Choroid plexus epithelial cell (primary cell): ENCODE results near the gene FAM229B.
"Not testable (repeated sequence)": the region's sequence is repeated elsewhere in the genome, so short reads cannot be mapped to it uniquely, and the experiment has no call there.

ENCODE experiments used
- DNase-seq: peaks from one replicate; pipeline ENCODE4 v3.0.0-alpha.2; 2010; ENCODE audit warnings: low read depth
- H3K4me3 ChIP-seq: 2 replicates; pipeline ENCODE4 v1.5.1; 2011; ENCODE audit warnings: low read depth, mild to moderate bottlenecking, control low read depth, low read length, moderate library complexity
- TF ChIP-seq, protein P1 (sequence below): conservative IDR thresholded peaks from 2 replicates; pipeline ENCODE4 v1.5.1; 2011; ENCODE audit warnings: low read depth, mild to moderate bottlenecking, control low read depth, inconsistent platforms, low read length, moderate library complexity

Gene FAM229B

GRCh38 chr6:112043032-112044007 lies 44.1 kb upstream of the FAM229B start:
- peak; percentile 93 for DNase-seq
- H3K4me3 ChIP-seq: peak overlapping the region; percentile 57
- TF ChIP-seq, protein P1, sequence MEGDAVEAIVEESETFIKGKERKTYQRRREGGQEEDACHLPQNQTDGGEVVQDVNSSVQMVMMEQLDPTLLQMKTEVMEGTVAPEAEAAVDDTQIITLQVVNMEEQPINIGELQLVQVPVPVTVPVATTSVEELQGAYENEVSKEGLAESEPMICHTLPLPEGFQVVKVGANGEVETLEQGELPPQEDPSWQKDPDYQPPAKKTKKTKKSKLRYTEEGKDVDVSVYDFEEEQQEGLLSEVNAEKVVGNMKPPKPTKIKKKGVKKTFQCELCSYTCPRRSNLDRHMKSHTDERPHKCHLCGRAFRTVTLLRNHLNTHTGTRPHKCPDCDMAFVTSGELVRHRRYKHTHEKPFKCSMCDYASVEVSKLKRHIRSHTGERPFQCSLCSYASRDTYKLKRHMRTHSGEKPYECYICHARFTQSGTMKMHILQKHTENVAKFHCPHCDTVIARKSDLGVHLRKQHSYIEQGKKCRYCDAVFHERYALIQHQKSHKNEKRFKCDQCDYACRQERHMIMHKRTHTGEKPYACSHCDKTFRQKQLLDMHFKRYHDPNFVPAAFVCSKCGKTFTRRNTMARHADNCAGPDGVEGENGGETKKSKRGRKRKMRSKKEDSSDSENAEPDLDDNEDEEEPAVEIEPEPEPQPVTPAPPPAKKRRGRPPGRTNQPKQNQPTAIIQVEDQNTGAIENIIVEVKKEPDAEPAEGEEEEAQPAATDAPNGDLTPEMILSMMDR: peak; percentile 98

- TF ChIP-seq, protein P1: no peak
- DNase-seq: no peak
- H3K4me3 ChIP-seq: no peak overlapping the region
Measured at GRCh38 chr6:112044196-112044595, 43.2 kb upstream of the FAM229B start.

DNA sequence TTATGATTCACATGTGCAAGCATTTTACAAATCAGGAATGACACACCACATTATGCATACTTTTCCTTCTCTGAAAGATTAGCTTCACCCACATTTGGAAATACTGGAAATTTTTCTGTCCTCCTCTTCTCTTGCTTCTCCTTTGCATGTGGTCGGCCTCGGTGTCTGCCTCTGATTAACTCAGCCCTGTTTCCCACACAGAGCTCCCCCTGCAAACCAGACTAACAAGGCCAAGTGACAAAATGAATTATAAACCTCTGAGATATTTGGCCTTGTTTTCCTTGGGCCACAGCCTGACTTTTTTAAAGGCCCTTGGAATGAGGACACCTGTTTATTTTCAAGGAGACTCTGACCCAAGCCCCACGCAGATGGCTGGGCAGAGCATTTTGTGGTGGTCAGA lies 42.5 kb upstream of the FAM229B start:
- TF ChIP-seq, protein P1: peak; percentile 4
- DNase-seq: peak; percentile 91
- no peak overlapping the region for H3K4me3 ChIP-seq

DNA sequence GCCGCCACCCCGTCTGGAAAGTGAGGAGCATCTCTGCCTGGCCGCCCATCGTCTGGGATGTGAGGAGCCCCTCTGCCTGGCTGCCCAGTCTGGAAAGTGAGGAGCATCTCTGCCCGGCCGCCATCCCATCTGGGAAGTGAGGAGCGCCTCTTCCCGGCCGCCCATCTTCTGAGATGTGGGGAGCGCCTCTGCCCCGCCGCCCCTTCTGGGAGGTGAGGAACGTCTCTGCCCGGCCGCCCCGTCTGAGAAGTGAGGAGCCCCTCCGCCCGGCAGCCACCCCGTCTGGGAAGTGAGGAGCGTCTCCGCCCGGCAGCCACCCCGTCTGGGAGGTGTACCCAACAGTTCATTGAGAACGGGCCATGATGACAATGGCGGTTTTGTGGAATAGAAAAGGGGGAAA lies 39.9 kb upstream of the FAM229B start:
- not testable (repeated sequence) for H3K4me3 ChIP-seq, DNase-seq

DNA sequence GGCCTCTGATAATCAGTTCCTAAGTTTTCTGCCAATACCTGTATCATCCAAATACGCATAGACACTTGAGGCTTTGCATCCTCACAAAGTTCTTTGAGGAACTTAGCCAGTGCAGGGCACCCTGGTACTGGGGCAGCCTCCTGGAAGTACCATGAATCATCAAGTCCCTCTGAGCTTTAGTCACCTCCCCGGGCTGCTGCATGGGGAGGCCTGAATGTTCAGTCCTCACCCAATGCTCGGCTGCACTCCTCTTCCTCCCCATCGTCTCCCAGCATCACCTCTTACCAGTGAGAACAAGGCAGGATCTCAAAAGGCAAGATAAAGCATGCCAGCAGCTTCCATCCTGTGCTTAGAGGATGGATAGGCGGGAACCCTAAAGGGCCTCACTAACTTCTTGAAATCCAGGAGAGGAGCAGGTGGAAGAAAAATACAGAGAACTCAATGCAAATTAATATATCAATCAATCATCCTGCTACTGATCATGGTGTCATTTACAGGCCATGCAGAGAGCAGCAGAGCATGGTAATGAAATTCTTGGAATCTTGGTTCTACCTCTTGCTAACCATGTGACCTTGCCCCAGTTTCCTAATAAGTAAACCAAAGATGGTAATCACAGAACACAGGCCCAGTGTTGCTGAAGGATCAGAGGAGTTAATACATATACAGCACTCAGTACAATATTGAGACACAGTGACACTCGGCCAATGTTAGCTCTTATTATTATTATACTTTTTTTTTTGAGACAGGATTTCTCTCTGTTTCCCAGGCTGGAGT lies 38.2 kb upstream of the FAM229B start:
- DNase-seq: no peak
- TF ChIP-seq, protein P1: no peak

DNA sequence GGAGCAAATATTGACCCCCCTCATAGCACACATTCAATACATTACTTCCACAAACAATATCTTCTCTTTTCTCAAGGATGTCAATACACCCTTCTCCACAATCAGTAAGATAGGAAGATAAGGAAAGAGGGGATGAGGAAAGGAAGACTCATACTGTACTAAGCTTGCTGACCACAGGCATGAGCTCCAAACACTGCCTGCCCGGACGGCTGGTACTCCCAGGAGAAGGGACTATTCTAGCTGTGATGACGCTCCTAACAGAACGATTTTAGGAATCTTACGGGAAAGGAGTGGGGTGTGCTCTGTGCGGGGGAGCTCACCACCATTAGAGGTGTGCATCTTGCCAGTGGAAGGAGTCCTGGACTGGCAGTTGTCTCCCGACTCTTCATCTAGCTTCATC lies 37.4 kb upstream of the FAM229B start:
- TF ChIP-seq, protein P1: no peak
- DNase-seq: no peak
- no peak overlapping the region for H3K4me3 ChIP-seq

More for the DNA sequence above, 38.2 kb upstream of the FAM229B start:
- no peak overlapping the region for H3K4me3 ChIP-seq

DNA sequence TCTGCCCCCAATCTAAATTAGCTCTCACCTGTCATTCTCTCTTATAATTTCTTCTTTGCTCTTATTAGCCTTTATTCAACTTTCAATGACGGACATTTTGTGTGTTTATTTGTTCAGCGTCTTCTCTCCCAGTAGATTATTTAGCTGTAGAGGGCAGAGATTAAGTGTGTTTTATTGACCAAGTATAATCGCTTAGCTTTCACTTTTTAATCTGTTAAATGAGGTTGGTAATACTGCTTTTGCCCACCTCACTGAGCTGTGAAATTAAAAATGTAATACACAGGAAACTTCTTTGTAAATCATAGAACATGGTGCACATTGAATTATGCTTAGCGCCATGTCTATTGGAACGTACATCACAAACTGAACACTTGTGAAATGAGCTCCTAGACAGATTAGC lies 37.0 kb upstream of the FAM229B start:
- DNase-seq: no peak
- TF ChIP-seq, protein P1: no peak

GRCh38 chr6:112051251-112051740 lies 36.1 kb upstream of the FAM229B start:
- H3K4me3 ChIP-seq, DNase-seq: not testable (repeated sequence)

More for the DNA sequence above, 37.0 kb upstream of the FAM229B start:
- H3K4me3 ChIP-seq: no peak overlapping the region
